NB4 (cell line): ENCODE results near the gene ACOXL.

Source experiments
- DNase-seq: peaks from one replicate; pipeline ENCODE4 v3.0.0; 2010; ENCODE audit warnings: low read depth
- H3K4me3 ChIP-seq: one replicate; pipeline ENCODE4 v1.5.1; 2011; ENCODE audit warnings: mild to moderate bottlenecking, low read depth, low read length, moderate library complexity
- MAX ChIP-seq: IDR thresholded peaks from 2 replicates; pipeline ENCODE4 v1.6.1; 2011; ENCODE audit warnings: low read depth, low read length
- MYC ChIP-seq: IDR thresholded peaks from 2 replicates; pipeline ENCODE4 v1.6.1; 2011; ENCODE audit warnings: low read depth, low read length
- POLR2A ChIP-seq: IDR thresholded peaks from 2 replicates; pipeline ENCODE4 v1.6.1; 2011; ENCODE audit warnings: mild to moderate bottlenecking; ENCODE audit not compliant: insufficient read length; ENCODE audit errors: extremely low read depth
- TF ChIP-seq, protein P1 (sequence below): IDR thresholded peaks from one replicate; pipeline ENCODE4 v1.5.1; 2012; ENCODE audit warnings: low read depth, low read length

Gene ACOXL

DNA sequence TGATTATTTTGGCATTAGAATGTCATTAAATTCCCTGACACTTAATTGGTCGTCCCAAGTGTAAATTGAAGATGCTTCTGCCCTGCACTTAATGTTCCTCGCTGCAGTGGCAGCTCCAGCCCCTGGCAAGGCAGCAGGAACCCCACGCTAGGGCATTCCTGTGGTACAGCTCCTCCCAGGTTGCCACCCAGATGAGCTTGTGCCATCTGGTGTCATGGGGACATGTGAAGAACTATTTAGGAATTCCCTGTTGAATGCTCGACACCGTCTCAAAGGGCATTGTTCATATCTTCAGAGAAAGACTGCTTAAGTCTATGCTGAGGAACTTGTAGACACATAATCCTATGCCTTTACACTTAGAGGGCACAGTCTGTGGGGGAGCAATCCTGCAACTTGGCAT is 427.3 kb downstream of the ACOXL start:
- no peak for DNase-seq
- TF ChIP-seq MAX = no peak
- TF ChIP-seq, protein P1, sequence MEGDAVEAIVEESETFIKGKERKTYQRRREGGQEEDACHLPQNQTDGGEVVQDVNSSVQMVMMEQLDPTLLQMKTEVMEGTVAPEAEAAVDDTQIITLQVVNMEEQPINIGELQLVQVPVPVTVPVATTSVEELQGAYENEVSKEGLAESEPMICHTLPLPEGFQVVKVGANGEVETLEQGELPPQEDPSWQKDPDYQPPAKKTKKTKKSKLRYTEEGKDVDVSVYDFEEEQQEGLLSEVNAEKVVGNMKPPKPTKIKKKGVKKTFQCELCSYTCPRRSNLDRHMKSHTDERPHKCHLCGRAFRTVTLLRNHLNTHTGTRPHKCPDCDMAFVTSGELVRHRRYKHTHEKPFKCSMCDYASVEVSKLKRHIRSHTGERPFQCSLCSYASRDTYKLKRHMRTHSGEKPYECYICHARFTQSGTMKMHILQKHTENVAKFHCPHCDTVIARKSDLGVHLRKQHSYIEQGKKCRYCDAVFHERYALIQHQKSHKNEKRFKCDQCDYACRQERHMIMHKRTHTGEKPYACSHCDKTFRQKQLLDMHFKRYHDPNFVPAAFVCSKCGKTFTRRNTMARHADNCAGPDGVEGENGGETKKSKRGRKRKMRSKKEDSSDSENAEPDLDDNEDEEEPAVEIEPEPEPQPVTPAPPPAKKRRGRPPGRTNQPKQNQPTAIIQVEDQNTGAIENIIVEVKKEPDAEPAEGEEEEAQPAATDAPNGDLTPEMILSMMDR = no peak
- H3K4me3 ChIP-seq = no peak overlapping the region

- TF ChIP-seq MAX (no peak), MYC (no peak), POLR2A (no peak)
- TF ChIP-seq, protein P1 = no peak
- no peak for DNase-seq
Observed at GRCh38 chr2:111160758-111161157, 428.4 kb downstream of the ACOXL start.

GRCh38 chr2:111161971-111162370 is 429.6 kb downstream of the ACOXL start:
- no peak overlapping the region for H3K4me3 ChIP-seq
- no peak for TF ChIP-seq POLR2A
- TF ChIP-seq, protein P1 = no peak
- TF ChIP-seq MYC = no peak
- no peak for TF ChIP-seq MAX
- no peak for DNase-seq

More at GRCh38 chr2:111160758-111161157, 428.4 kb downstream of the ACOXL start:
- no peak overlapping the region for H3K4me3 ChIP-seq

- peak; percentile 29 for DNase-seq
- TF ChIP-seq, protein P1 = no peak
- no peak for TF ChIP-seq MAX
- TF ChIP-seq POLR2A = no peak
- TF ChIP-seq MYC = no peak
- H3K4me3 ChIP-seq = no peak overlapping the region
Observed at GRCh38 chr2:111162718-111163331, 430.5 kb downstream of the ACOXL start.

GRCh38 chr2:111164078-111164477 is 431.7 kb downstream of the ACOXL start:
- TF ChIP-seq POLR2A (no peak), MAX (no peak), MYC (no peak)
- TF ChIP-seq, protein P1 = no peak
- DNase-seq = no peak
- H3K4me3 ChIP-seq = no peak overlapping the region
